Endodermal cell (in vitro differentiated cells): ENCODE measurements around the gene WASHC2A. TPM values are rescaled to one million over a fixed set of nuclear protein-coding genes. Genes with fewer than 3 reads are reported as not detected.
"Not testable (repeated sequence)": the region's sequence is repeated elsewhere in the genome, so short reads cannot be mapped to it uniquely, and the experiment has no call there.

Experiments used
- DNase-seq: peaks from one replicate; pipeline ENCODE4 v3.0.0-alpha.2; 2017
- H3K27ac ChIP-seq: 2 replicates; pipeline ENCODE4 v1.5.1; 2013; ENCODE audit warnings: mild to moderate bottlenecking, low read depth, low read length, moderate library complexity
- H3K27me3 ChIP-seq: 2 replicates; pipeline ENCODE4 v1.6.1; 2013; ENCODE audit warnings: mild to moderate bottlenecking, low read length, moderate library complexity; ENCODE audit not compliant: insufficient read depth, control insufficient read depth, poor library complexity, severe bottlenecking
- H3K36me3 ChIP-seq: 2 replicates; pipeline ENCODE4 v1.7.0; 2013; ENCODE audit warnings: mild to moderate bottlenecking, low read length, moderate library complexity; ENCODE audit not compliant: control insufficient read depth, insufficient read depth
- H3K4me1 ChIP-seq: one replicate; pipeline ENCODE4 v1.7.0; 2013; ENCODE audit warnings: low read length; ENCODE audit not compliant: control insufficient read depth, insufficient read depth
- H3K4me3 ChIP-seq: 2 replicates; pipeline ENCODE4 v1.5.1; 2013; ENCODE audit warnings: mild to moderate bottlenecking, low read length, moderate library complexity
- H3K9ac ChIP-seq: 2 replicates; pipeline ENCODE4 v1.6.1; 2013; ENCODE audit warnings: mild to moderate bottlenecking, low read length, moderate library complexity; ENCODE audit not compliant: poor library complexity, severe bottlenecking; ENCODE audit errors: extremely low read depth
- H3K9me3 ChIP-seq: 2 replicates; pipeline ENCODE4 v1.6.1; 2013; ENCODE audit warnings: mild to moderate bottlenecking, low read length, moderate library complexity; ENCODE audit not compliant: control insufficient read depth
- H3K27ac Mint-ChIP-seq: 2 replicates; pipeline ENCODE4 v1.8.0; 2020; ENCODE audit warnings: mixed read lengths
- H3K27me3 Mint-ChIP-seq: 2 replicates; pipeline ENCODE4 v1.8.0; 2021; ENCODE audit warnings: mild to moderate bottlenecking, mixed read lengths; ENCODE audit not compliant: insufficient read depth
- H3K36me3 Mint-ChIP-seq: 2 replicates; pipeline ENCODE4 v1.8.0; 2020; ENCODE audit warnings: low read depth, mixed read lengths
- H3K4me1 Mint-ChIP-seq: 2 replicates; pipeline ENCODE4 v1.8.0; 2020; ENCODE audit warnings: mixed read lengths
- H3K4me3 Mint-ChIP-seq: 2 replicates; pipeline ENCODE4 v1.8.0; 2020; ENCODE audit warnings: mild to moderate bottlenecking, moderate library complexity, mixed read lengths
- H3K9me3 Mint-ChIP-seq: 2 replicates; pipeline ENCODE4 v1.8.0; 2020; ENCODE audit warnings: mild to moderate bottlenecking, mixed read lengths
- WGBS, 2 experiments: methylation state at CpG; one replicate each; pipeline versions ENCODE4 v1.1.5 to v1.1.7; 2013; ENCODE audit warnings: missing lambda C conversion rate in 2 of 2, mixed read lengths in 1 of 2; ENCODE audit not compliant: insufficient coverage in 1 of 2, insufficient read length in 1 of 2; 5-methylcytosine and 5-hydroxymethylcytosine counted together
- total RNA-seq, 2 donors: library from RNA; stranded (reverse); fragmentation: NEBNext Ultra II Directional in 1 of 2; extraction: Animal tissue kit (Norgen Biotek cat#: 25700) in 1 of 2; gene quantifications; 2 replicates in 1 of 2; 3 replicates in 1 of 2; pipeline ENCODE4 v1.2.1, GENCODE V29; 2021

The WASHC2A gene
- total RNA-seq, 2 donors from 2014 or later, result 35.4 to 49.9 TPM

- not testable (repeated sequence) for H3K4me3 ChIP-seq, H3K4me1 Mint-ChIP-seq, H3K9ac ChIP-seq, H3K9me3 ChIP-seq, H3K27me3 Mint-ChIP-seq, H3K27me3 ChIP-seq, H3K4me3 Mint-ChIP-seq, H3K27ac Mint-ChIP-seq, H3K9me3 Mint-ChIP-seq, H3K4me1 ChIP-seq, H3K27ac ChIP-seq
- WGBS, 2 experiments, result no CpG with 5 or more reads among the region's 5 CpGs
- peaks cover 24% of the 10 kb centered on the region for H3K36me3 Mint-ChIP-seq
- DNase-seq, result peak; percentile 54
- peaks cover 13% of the 10 kb centered on the region for H3K36me3 ChIP-seq
These were observed 60.1 kb downstream of the WASHC2A start for GRCh38 chr10:50127770-50128292.

GRCh38 chr10:50131245-50131965 is 63.7 kb downstream of the WASHC2A start:
- H3K36me3 ChIP-seq, result peaks cover 13% of the 10 kb centered on the region
- H3K27me3 Mint-ChIP-seq, H3K9me3 ChIP-seq, H3K4me3 ChIP-seq, H3K27me3 ChIP-seq, H3K4me3 Mint-ChIP-seq, H3K27ac ChIP-seq, DNase-seq, H3K27ac Mint-ChIP-seq, H3K9me3 Mint-ChIP-seq, H3K4me1 ChIP-seq, H3K4me1 Mint-ChIP-seq, H3K9ac ChIP-seq: not testable (repeated sequence)
- 95% methylated on average over 6 of the region's 8 CpGs; no CpG with 5 or more reads in 1 of the 2 experiments for WGBS, 2 experiments
- H3K36me3 Mint-ChIP-seq, result peaks cover 29% of the 10 kb centered on the region

- not testable (repeated sequence) for H3K4me3 Mint-ChIP-seq, H3K27me3 ChIP-seq, H3K27ac ChIP-seq, H3K9me3 ChIP-seq, H3K4me3 ChIP-seq, H3K9me3 Mint-ChIP-seq, H3K27ac Mint-ChIP-seq, H3K4me1 ChIP-seq, H3K27me3 Mint-ChIP-seq, H3K9ac ChIP-seq, DNase-seq, H3K4me1 Mint-ChIP-seq
- H3K36me3 Mint-ChIP-seq, result peaks cover 33% of the 10 kb centered on the region
- peaks cover 13% of the 10 kb centered on the region for H3K36me3 ChIP-seq
- 95 to 100% methylated on average over 2 of the region's 6 CpGs for WGBS, 2 experiments
These were observed 64.6 kb downstream of the WASHC2A start for GRCh38 chr10:50132322-50132721.

GRCh38 chr10:50132841-50133240 is 65.1 kb downstream of the WASHC2A start:
- H3K27me3 ChIP-seq, DNase-seq, H3K9ac ChIP-seq, H3K27ac Mint-ChIP-seq, H3K27ac ChIP-seq, H3K9me3 ChIP-seq, H3K27me3 Mint-ChIP-seq, H3K4me3 Mint-ChIP-seq, H3K4me1 Mint-ChIP-seq, H3K4me3 ChIP-seq, H3K4me1 ChIP-seq, H3K9me3 Mint-ChIP-seq: not testable (repeated sequence)
- peaks cover 33% of the 10 kb centered on the region for H3K36me3 Mint-ChIP-seq
- peaks cover 13% of the 10 kb centered on the region for H3K36me3 ChIP-seq
- 83% methylated on average over 1 of the region's 3 CpGs; no CpG with 5 or more reads in 1 of the 2 experiments for WGBS, 2 experiments

- H3K9me3 ChIP-seq, H3K4me3 ChIP-seq, H3K27ac Mint-ChIP-seq, DNase-seq, H3K27me3 ChIP-seq, H3K4me1 Mint-ChIP-seq, H3K9me3 Mint-ChIP-seq, H3K4me3 Mint-ChIP-seq, H3K36me3 ChIP-seq, H3K27ac ChIP-seq, H3K27me3 Mint-ChIP-seq, H3K36me3 Mint-ChIP-seq, H3K9ac ChIP-seq, H3K4me1 ChIP-seq: not testable (repeated sequence)
- 96% methylated on average over 5 of the region's 10 CpGs; no CpG with 5 or more reads in 1 of the 2 experiments for WGBS, 2 experiments
These were observed 75.9 kb downstream of the WASHC2A start for GRCh38 chr10:50143512-50144174.

- not testable (repeated sequence) for H3K9ac ChIP-seq
These were observed 77.8 kb downstream of the WASHC2A start for GRCh38 chr10:50145575-50145974.

More at GRCh38 chr10:50145575-50145974, 77.8 kb downstream of the WASHC2A start:
- not testable (repeated sequence) for H3K27me3 ChIP-seq, DNase-seq, H3K4me1 Mint-ChIP-seq, H3K27ac Mint-ChIP-seq, H3K36me3 Mint-ChIP-seq, H3K9me3 Mint-ChIP-seq, H3K4me3 Mint-ChIP-seq, H3K4me1 ChIP-seq, H3K4me3 ChIP-seq, H3K27ac ChIP-seq, H3K27me3 Mint-ChIP-seq, H3K36me3 ChIP-seq, H3K9me3 ChIP-seq
- WGBS, 2 experiments, result no CpG with 5 or more reads among the region's 1 CpG
